ENCODE results near the gene ROBO1.

DNA sequence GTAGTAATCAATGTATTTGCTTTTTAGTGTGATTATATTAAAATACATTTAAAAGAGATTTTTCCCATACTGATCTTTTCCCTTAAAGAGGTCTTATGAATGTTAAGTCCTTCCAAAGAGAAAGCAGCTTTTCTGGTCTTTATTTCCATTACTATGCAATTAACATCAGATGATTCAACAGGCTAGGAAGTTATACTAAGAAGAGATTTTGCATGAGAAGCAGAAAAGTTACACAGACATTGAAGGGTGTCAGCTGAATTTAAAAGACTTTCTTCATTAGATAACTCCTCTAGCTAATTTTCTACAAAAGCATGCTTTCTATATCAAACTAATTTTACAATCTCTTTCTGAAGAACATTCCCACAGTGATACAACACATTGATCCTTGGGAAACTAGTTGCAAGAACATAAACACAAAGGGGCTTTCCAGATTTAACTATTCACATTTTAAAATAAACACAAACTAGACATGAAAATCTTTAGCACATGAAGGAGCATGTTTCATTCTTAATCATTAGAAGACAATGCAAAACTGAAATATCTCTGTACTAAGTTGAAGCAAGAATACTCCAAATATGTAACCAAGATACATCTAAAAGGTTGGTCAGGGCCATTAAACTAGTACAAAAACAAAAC, 965.8 kb downstream of the ROBO1 start:
- TF ChIP-seq, protein P1, sequence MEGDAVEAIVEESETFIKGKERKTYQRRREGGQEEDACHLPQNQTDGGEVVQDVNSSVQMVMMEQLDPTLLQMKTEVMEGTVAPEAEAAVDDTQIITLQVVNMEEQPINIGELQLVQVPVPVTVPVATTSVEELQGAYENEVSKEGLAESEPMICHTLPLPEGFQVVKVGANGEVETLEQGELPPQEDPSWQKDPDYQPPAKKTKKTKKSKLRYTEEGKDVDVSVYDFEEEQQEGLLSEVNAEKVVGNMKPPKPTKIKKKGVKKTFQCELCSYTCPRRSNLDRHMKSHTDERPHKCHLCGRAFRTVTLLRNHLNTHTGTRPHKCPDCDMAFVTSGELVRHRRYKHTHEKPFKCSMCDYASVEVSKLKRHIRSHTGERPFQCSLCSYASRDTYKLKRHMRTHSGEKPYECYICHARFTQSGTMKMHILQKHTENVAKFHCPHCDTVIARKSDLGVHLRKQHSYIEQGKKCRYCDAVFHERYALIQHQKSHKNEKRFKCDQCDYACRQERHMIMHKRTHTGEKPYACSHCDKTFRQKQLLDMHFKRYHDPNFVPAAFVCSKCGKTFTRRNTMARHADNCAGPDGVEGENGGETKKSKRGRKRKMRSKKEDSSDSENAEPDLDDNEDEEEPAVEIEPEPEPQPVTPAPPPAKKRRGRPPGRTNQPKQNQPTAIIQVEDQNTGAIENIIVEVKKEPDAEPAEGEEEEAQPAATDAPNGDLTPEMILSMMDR (IDR thresholded peaks at IDR 0.05) = no peak
- TF ChIP-seq POLR2A (IDR thresholded peaks at IDR 0.05) = no peak
